HepG2 (cell line): Measurements from ENCODE around the gene GOLGA8N. TPM values are rescaled to one million over a fixed set of nuclear protein-coding genes. Genes with fewer than 3 reads are reported as not detected.
A peak's percentile ranks its signal among the peaks of the same experiment; 100 is the strongest.
"Not testable (repeated sequence)": the region's sequence is repeated elsewhere in the genome, so short reads cannot be mapped to it uniquely, and the experiment has no call there.

Experiments
- ATAC-seq: fragments of 200-7000 bp; cut with Tn5 transposase; 3 replicates; pipeline ENCODE4 v1.9.1; 2020; ENCODE audit warnings: mild to moderate bottlenecking, moderate library complexity
- BruUV-seq: library from RNA; stranded (reverse); fragments of 400-500 nt; replicated peaks from 2 replicates; lab custom pipeline; 2021; lab: Mats Ljungman, UMichigan
- CTCF ChIA-PET: fragments of 300-600 bp; formaldehyde crosslinking; extraction: SDS; loops from one replicate; lab custom pipeline; 2021; ENCODE audit warnings: low total read pairs, inconsistent platforms, low intra/inter-chr PET ratio; lab: Yijun Ruan, JAX
- POLR2A ChIA-PET: fragments of 350-600 bp; sonication (Branson Sonifier 250); formaldehyde crosslinking; loops from one replicate; lab custom pipeline; 2020; ENCODE audit warnings: antibody characterized with exemption, inconsistent platforms; lab: Yijun Ruan, JAX
- DNase-seq: peaks from one replicate; pipeline ENCODE4 v3.0.0-alpha.2; 2015; ENCODE audit warnings: low spot score
- FAIRE-seq: peaks from 3 replicates; lab custom pipeline; 2011; peaks lifted over from hg19 to GRCh38; lab: Jason Lieb, UNC
- H2AFZ ChIP-seq: one replicate; pipeline ENCODE4 v1.6.1; 2011; ENCODE audit warnings: low read length, inconsistent platforms
- H3K27ac ChIP-seq: fragments of 300-600 bp; 3 replicates; pipeline ENCODE4 v1.8.0; 2011; ENCODE audit warnings: mixed run types, mild to moderate bottlenecking, mixed read lengths, low read length, inconsistent platforms; ENCODE audit not compliant: insufficient read depth; ENCODE audit errors: extremely low read length
- H3K27me3 ChIP-seq, 2 experiments: fragments of 200-600 bp in 1 of 2; 2 replicates in 1 of 2; 3 replicates in 1 of 2; pipeline versions ENCODE4 v1.6.0 to v1.8.0; 2011; ENCODE audit warnings: low read length in 2 of 2, mild to moderate bottlenecking in 2 of 2, moderate library complexity in 2 of 2, inconsistent platforms in 1 of 2; ENCODE audit not compliant: insufficient read depth in 2 of 2, control insufficient read depth in 1 of 2
- H3K36me3 ChIP-seq, 2 experiments: fragments of 200-600 bp in 1 of 2; replicated peaks in 1 of 2; 2 replicates in 1 of 2; 3 replicates in 1 of 2; pipeline versions ENCODE4 v1.5.1 to v1.8.0; 2011; ENCODE audit warnings: low read length in 2 of 2, inconsistent platforms in 1 of 2; ENCODE audit not compliant: insufficient read depth in 2 of 2, control insufficient read depth in 1 of 2
- H3K4me1 ChIP-seq: 2 replicates; pipeline ENCODE4 v1.5.1; 2012; ENCODE audit warnings: low read length, inconsistent platforms; ENCODE audit not compliant: insufficient read depth
- H3K4me2 ChIP-seq: 2 replicates; pipeline ENCODE4 v1.6.0; 2011; ENCODE audit warnings: low read depth, low read length, inconsistent platforms
- H3K4me3 ChIP-seq, 3 experiments: fragments of 200-600 bp in 1 of 3; sonication (generic), shearing (Covaris generic) in 1 of 3; replicated peaks in 1 of 3; 2 replicates each; pipeline ENCODE4 v1.5.1; 2011 to 2016; ENCODE audit warnings: low read length in 3 of 3, inconsistent platforms in 2 of 3, low read depth in 2 of 3, mild to moderate bottlenecking in 2 of 3, control low read depth in 1 of 3, mixed read lengths in 1 of 3; ENCODE audit not compliant: insufficient read depth in 1 of 3
- H3K79me2 ChIP-seq: one replicate; pipeline ENCODE4 v1.6.1; 2011; ENCODE audit warnings: low read length, inconsistent platforms; ENCODE audit not compliant: insufficient read depth
- H3K9ac ChIP-seq: 2 replicates; pipeline ENCODE4 v1.6.0; 2011; ENCODE audit warnings: mild to moderate bottlenecking, low read depth, low read length, inconsistent platforms; ENCODE audit not compliant: insufficient read depth
- H3K9me3 ChIP-seq: 2 replicates; pipeline ENCODE4 v1.5.1; 2012; ENCODE audit warnings: mild to moderate bottlenecking, low read length
- H4K20me1 ChIP-seq: 2 replicates; pipeline ENCODE4 v1.6.0; 2011; ENCODE audit warnings: inconsistent platforms, mild to moderate bottlenecking, low read length, moderate library complexity; ENCODE audit not compliant: insufficient read depth
- MAFF ChIP-seq: IDR thresholded peaks from 2 replicates; pipeline ENCODE4 v1.6.1; 2011; ENCODE audit warnings: low read depth, low read length, improper control_type of control experiment
- MAFK ChIP-seq, 2 experiments: IDR thresholded peaks in 1 of 2; conservative IDR thresholded peaks in 1 of 2; 2 replicates each; pipeline ENCODE4 v1.6.1; 2011; ENCODE audit warnings: improper control_type of control experiment in 2 of 2, low read length in 2 of 2
- WGBS: methylation state at CpG from one replicate; pipeline ENCODE4 v1.1.6; 2017; ENCODE audit warnings: low lambda C conversion rate; 5-methylcytosine and 5-hydroxymethylcytosine counted together
- in situ Hi-C: cut with HindIII; loops from 2 replicates; pipeline ENCODE4 v1.10.0; 2017; ENCODE audit warnings: low pct_unique_long_range_greater_than_20kb; ENCODE audit not compliant: extremely low pct_ligation_motif_present
- intact Hi-C: fragments of 100-400 bp; cut with micrococcal nuclease; formaldehyde crosslinking; loops from one replicate; pipeline ENCODE4 v1.10.0; 2022; ENCODE audit not compliant: unreplicated experiment
- polyA plus RNA-seq, 8 experiments: library from polyadenylated mRNA; depleted of rRNA in 3 of 8; stranded (reverse) in 7 of 8; unstranded in 1 of 8; fragments of >200 nt; fragmentation: Illumina TruSeq in 4 of 8; extraction: Trizol in 4 of 8; gene quantifications; 2 replicates each; pipeline versions ENCODE4 v1.2.1 to v1.2.3, GENCODE V29; 2011 to 2016; ENCODE audit warnings: low read depth in 4 of 8, missing spikeins in 1 of 8, mixed read lengths in 1 of 8; ENCODE audit not compliant: insufficient read depth in 1 of 8
- total RNA-seq, 5 experiments: library from RNA; depleted of rRNA; stranded (reverse); fragments of >200 nt; fragmentation: Illumina TruSeq; extraction: Trizol; gene quantifications; 2 replicates each; pipeline ENCODE4 v1.2.3, GENCODE V29; 2016; ENCODE audit warnings: low read depth in 1 of 5

Gene GOLGA8N
- total and polyA plus RNA-seq, 2 of the 13 experiments (the other 11 are each of a cell fraction or from before 2014, with no cell fraction given), result 0.66 to 2.1 TPM

DNA sequence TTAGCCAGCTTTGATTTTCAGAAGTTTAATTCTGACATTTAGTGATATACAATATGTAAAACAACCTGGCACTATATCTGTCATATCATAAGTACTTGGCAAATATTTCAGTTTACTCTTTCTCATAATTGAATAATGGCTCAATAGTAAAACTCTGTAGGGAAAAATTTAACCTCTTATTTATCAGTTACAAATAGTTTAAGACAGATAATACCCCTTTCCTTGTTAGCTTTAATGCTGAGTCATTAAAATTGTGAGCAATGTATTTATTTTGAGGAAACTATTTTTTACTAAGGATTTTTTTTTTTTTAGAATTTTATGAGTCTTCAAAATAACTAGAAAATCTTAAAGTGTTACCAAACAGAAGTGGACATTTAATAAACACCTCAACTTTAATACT, 38.7 kb upstream of the GOLGA8N start:
- H3K27me3 ChIP-seq, H3K36me3 ChIP-seq, H3K4me3 ChIP-seq, FAIRE-seq, CTCF ChIA-PET, H3K27ac ChIP-seq, in situ Hi-C loops, H4K20me1 ChIP-seq, BruUV-seq, H3K79me2 ChIP-seq, intact Hi-C loops, POLR2A ChIA-PET, DNase-seq, H3K9me3 ChIP-seq, H3K4me2 ChIP-seq, H3K4me1 ChIP-seq, H2AFZ ChIP-seq, ATAC-seq, H3K9ac ChIP-seq: not testable (repeated sequence)
- TF ChIP-seq MAFK (conservative IDR thresholded peaks at IDR 0.05 in 1 of 2, IDR thresholded peaks at IDR 0.05 in 1 of 2; ENCODE audit: low read length in 2 of 2) (peak in 1 of 2 experiments; percentile 60; a peak in 2 of 4 replicates), MAFF (peak; percentile 30; the same call in 1 of the 2 replicates)

DNA sequence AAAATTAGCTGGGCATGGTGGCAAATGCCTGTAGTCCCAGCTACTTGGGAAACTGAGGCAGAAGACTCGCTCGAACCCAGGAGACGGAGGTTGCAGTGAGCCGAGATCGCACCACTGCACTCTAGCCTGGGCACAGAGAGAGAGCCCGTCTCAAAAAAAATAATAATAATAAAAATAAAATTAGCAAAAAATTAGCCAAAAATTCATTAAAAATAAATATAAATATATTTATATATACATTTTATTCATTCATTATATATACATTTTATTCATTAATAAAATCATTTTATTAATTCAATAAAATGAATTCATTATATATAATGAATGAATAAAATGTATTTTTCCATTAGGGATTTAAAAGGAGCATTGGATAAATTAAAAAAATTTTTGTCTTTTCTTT, 31.1 kb upstream of the GOLGA8N start:
- H3K9ac ChIP-seq, DNase-seq, CTCF ChIA-PET, H3K36me3 ChIP-seq, H4K20me1 ChIP-seq, FAIRE-seq, H3K9me3 ChIP-seq, intact Hi-C loops, H3K4me1 ChIP-seq, H2AFZ ChIP-seq, H3K27me3 ChIP-seq, H3K4me2 ChIP-seq, in situ Hi-C loops, H3K79me2 ChIP-seq, BruUV-seq, H3K27ac ChIP-seq, POLR2A ChIA-PET, ATAC-seq, H3K4me3 ChIP-seq: not testable (repeated sequence)
- WGBS, result 79% methylated on average over 6 of the region's 6 CpGs

DNA sequence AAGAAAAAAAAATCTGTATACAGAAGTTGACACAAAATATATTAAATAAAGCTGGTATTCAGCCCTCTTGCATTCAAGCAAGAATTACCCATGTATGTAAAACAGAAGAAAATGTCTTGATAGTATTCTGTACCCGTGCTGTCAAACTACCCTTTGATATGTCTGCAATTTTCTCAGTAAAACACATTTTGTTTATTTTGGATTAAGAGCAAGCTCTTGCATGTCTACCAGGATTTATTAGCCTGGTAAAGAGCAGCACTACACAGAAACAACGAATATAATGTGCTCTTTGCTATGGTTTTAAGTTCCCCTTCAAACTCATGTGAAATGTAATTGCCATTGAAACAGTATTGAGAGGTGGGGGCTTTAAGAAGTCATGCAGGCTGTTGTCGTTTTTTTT, 24.3 kb upstream of the GOLGA8N start:
- H3K9ac ChIP-seq, H4K20me1 ChIP-seq, H3K27me3 ChIP-seq, H2AFZ ChIP-seq, H3K36me3 ChIP-seq, intact Hi-C loops, POLR2A ChIA-PET, H3K79me2 ChIP-seq, BruUV-seq, DNase-seq, CTCF ChIA-PET, ATAC-seq, H3K9me3 ChIP-seq, H3K4me3 ChIP-seq, H3K4me1 ChIP-seq, H3K4me2 ChIP-seq, H3K27ac ChIP-seq, FAIRE-seq, in situ Hi-C loops: not testable (repeated sequence)
- 2% methylated on average over 2 of the region's 3 CpGs for WGBS

DNA sequence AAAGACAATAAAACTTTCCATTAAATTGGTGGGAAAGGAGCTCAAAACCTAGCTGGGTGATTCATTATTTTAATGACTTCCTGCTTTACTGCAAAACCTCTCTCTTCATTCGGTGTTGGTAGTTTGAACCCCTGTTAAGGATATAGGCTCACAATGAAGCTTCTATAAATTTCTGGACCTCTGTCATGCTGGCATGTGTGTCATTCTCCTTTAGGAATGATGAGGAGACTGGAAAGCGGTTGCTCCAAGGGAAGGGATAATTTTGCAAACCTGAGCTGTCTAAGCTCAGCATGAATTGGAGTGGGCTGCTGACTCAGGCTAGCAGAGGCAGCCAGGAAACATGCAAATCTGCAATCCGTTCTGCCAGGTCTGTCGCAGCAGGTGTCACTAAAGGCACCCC, 14.8 kb upstream of the GOLGA8N start:
- H3K9me3 ChIP-seq, H4K20me1 ChIP-seq, H3K9ac ChIP-seq, H3K27ac ChIP-seq, H2AFZ ChIP-seq, ATAC-seq, CTCF ChIA-PET, POLR2A ChIA-PET, BruUV-seq, FAIRE-seq, intact Hi-C loops, DNase-seq, H3K79me2 ChIP-seq, H3K4me1 ChIP-seq, H3K27me3 ChIP-seq, H3K36me3 ChIP-seq, H3K4me3 ChIP-seq, in situ Hi-C loops, H3K4me2 ChIP-seq: not testable (repeated sequence)
- WGBS, result no CpG with 5 or more reads among the region's 4 CpGs
